Measurements from ENCODE around the gene C3AR1.

GRCh38 chr12:8030189-8030588 is 36.0 kb downstream of the C3AR1 start:
- no peak for TF ChIP-seq BACH2 (CRISPR knock-in tag; IDR thresholded peaks at IDR 0.05; ENCODE audit: borderline replicate concordance)
- no peak for TF ChIP-seq TOX (CRISPR knock-in tag; IDR thresholded peaks at IDR 0.05; ENCODE audit: borderline replicate concordance)

All from SK-N-SH treated with all-trans-retinoic acid at 6 μM for 48 hours (cell line).